Anterior cingulate cortex (tissue), 58 donors: Measurements from ENCODE around the gene CERS6.
"Not testable (repeated sequence)": the region's sequence is repeated elsewhere in the genome, so short reads cannot be mapped to it uniquely, and the experiment has no call there.

Experiments used
- DNase-seq, 58 donors: peaks; one replicate each; lab custom pipeline; 2025; lab: John Stamatoyannopoulos, UW

The CERS6 gene

GRCh38 chr2:168466190-168466737, 10.2 kb downstream of the CERS6 start:
- DNase-seq = no peak

GRCh38 chr2:168466834-168467565, 10.9 kb downstream of the CERS6 start:
- no peak for DNase-seq

- DNase-seq = no peak
Observed at GRCh38 chr2:168467729-168468128, 11.7 kb downstream of the CERS6 start.

GRCh38 chr2:168468354-168468753, 12.3 kb downstream of the CERS6 start:
- no peak for DNase-seq

- DNase-seq = no peak
Observed at GRCh38 chr2:168469281-168469988, 13.4 kb downstream of the CERS6 start.

GRCh38 chr2:168470320-168471162, 14.5 kb downstream of the CERS6 start:
- no peak for DNase-seq

- no peak for DNase-seq
Observed at GRCh38 chr2:168471163-168471475, 15.0 kb downstream of the CERS6 start.

- DNase-seq = no peak
Observed at GRCh38 chr2:168475636-168476035, 19.6 kb downstream of the CERS6 start.

- no peak for DNase-seq
Observed at GRCh38 chr2:168478206-168478605, 22.1 kb downstream of the CERS6 start.

GRCh38 chr2:168480356-168480755, 24.3 kb downstream of the CERS6 start:
- DNase-seq = no peak

GRCh38 chr2:168480825-168481585, 24.9 kb downstream of the CERS6 start:
- DNase-seq = no peak

GRCh38 chr2:168482269-168482668, 26.2 kb downstream of the CERS6 start:
- no peak for DNase-seq

GRCh38 chr2:168482952-168483831, 27.1 kb downstream of the CERS6 start:
- DNase-seq = no peak

GRCh38 chr2:168486477-168486876, 30.4 kb downstream of the CERS6 start:
- DNase-seq = no peak

- DNase-seq = no peak
Observed at GRCh38 chr2:168490015-168490874, 34.2 kb downstream of the CERS6 start.

- no peak for DNase-seq
Observed at GRCh38 chr2:168490946-168491605, 35.0 kb downstream of the CERS6 start.

- not testable (repeated sequence) for DNase-seq
Observed at GRCh38 chr2:168491728-168492127, 35.7 kb downstream of the CERS6 start.

- DNase-seq = not testable (repeated sequence)
Observed at GRCh38 chr2:168493219-168493618, 37.1 kb downstream of the CERS6 start.
